ENCODE data around the gene MTO1.
A peak's percentile ranks its signal among the peaks of the same experiment; 100 is the strongest.
"Not testable (repeated sequence)": the region's sequence is repeated elsewhere in the genome, so short reads cannot be mapped to it uniquely, and the experiment has no call there.

MTO1 gene

GRCh38 chr6:73461537-73462350 is at the start of gene MTO1:
Gene MTO1 (plus strand): TSS chr6:73461737. CDS start chr6:73461855, 118 bp downstream.
- DNase-seq, result peak; percentile 88

- DNase-seq, result no peak
Observed at GRCh38 chr6:73413102-73413501, 48.4 kb upstream of the MTO1 start.

GRCh38 chr6:73418081-73418741 is 43.3 kb upstream of the MTO1 start:
- DNase-seq, result no peak

- no peak for DNase-seq
Observed at GRCh38 chr6:73421534-73421933, 40.0 kb upstream of the MTO1 start.

- DNase-seq, result no peak
Observed at GRCh38 chr6:73435236-73435635, 26.3 kb upstream of the MTO1 start.

- no peak for DNase-seq
Observed at GRCh38 chr6:73443555-73443954, 18.0 kb upstream of the MTO1 start.

GRCh38 chr6:73451223-73452106 is 10.1 kb upstream of the MTO1 start:
- peak; percentile 27 for DNase-seq

GRCh38 chr6:73452107-73452461 is 9.5 kb upstream of the MTO1 start, which contains the start of gene CGAS:
Gene CGAS (minus strand): TSS chr6:73452297. CDS start chr6:73452181, 116 bp downstream.
- DNase-seq, result peak; percentile 38

- DNase-seq, result no peak
Observed at GRCh38 chr6:73455865-73456629, 5.5 kb upstream of the MTO1 start.

GRCh38 chr6:73459474-73459873 is 2.1 kb upstream of the MTO1 start:
- not testable (repeated sequence) for DNase-seq

- DNase-seq, result peak; percentile 55
Observed at GRCh38 chr6:73460056-73460455, 1.5 kb upstream of the MTO1 start.

- DNase-seq, result no peak
Observed at GRCh38 chr6:73471686-73472290, 10.3 kb downstream of the MTO1 start.

- no peak for DNase-seq
Observed at GRCh38 chr6:73476723-73477122, 15.2 kb downstream of the MTO1 start.

GRCh38 chr6:73477407-73477806 is 15.9 kb downstream of the MTO1 start:
- DNase-seq, result no peak

- no peak for DNase-seq
Observed at GRCh38 chr6:73481969-73482368, 20.4 kb downstream of the MTO1 start.

- no peak for DNase-seq
Observed at GRCh38 chr6:73484438-73484837, 22.9 kb downstream of the MTO1 start.

- DNase-seq, result no peak
Observed at GRCh38 chr6:73487473-73487872, 25.9 kb downstream of the MTO1 start.

- DNase-seq, result no peak
Observed at GRCh38 chr6:73491377-73491776, 29.8 kb downstream of the MTO1 start.

- DNase-seq, result no peak
Observed at GRCh38 chr6:73497915-73498314, 36.4 kb downstream of the MTO1 start.

GRCh38 chr6:73503027-73503772 is 41.7 kb downstream of the MTO1 start:
- DNase-seq, result no peak

- DNase-seq, result no peak
Observed at GRCh38 chr6:73504160-73504559, 42.6 kb downstream of the MTO1 start.
